ENCODE results near the gene PON2. TPM values are rescaled to one million over a fixed set of nuclear protein-coding genes. Genes with fewer than 3 reads are reported as not detected.

Gene PON2
- total RNA-seq, 1 experiment from 2014 or later = 141 TPM

DNA sequence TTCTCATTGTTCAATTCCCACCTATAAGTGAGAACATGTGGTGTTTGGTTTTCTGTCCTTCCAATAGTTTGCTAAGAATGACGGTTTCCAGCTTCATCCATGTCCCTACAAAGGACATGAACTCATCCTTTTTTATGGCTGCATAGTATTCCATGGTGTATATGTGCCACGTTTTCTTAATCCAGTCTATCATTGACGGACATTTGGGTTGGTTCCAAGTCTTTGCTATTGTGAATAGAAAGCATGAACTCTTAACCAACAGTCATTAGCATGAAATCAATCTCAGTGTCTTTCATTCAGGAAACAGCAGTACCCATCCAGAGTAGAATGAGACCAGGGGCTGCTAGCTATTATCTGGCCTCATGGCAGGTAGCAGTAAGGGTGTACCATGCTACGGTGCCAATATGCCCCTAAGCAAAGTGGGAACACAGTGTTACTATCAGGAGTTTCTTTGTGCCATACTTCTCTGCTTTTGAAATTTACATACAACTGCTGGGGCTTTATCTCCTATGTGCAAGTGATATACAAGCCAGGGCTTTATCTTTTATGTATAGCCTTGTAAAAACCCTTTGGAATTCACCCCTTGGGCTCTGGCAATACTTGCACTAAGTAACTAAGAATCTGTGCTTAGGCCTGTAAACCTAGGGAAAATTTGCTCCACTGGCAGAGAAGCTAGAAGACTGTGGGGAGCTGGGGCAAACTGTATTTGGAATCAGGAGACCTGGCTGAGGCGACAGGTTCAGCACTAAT lies 5.4 kb downstream of the PON2 start:
- Histone ChIP-seq H3K9me3 (no peaks in the 10 kb centered on the region), H3K4me1 (peaks cover 15% of the 10 kb centered on the region), H3K4me3 (ENCODE audit: low read depth, low read length) (no peak overlapping the region), H3K27me3 (replicated peaks; ENCODE audit: control insufficient read depth, insufficient read depth, low read length) (no peaks in the 10 kb centered on the region), H3K36me3 (ENCODE audit: control insufficient read depth, insufficient read depth, low read length) (peaks cover 3% of the 10 kb centered on the region)
- POLR2A ChIA-PET = no interaction called here
- Mint-ChIP-seq H3K36me3 (ENCODE audit: insufficient read depth, unreplicated experiment) (peaks cover 37% of the 10 kb centered on the region), H3K4me3 (ENCODE audit: unreplicated experiment) (no peak overlapping the region), H3K9me3 (ENCODE audit: unreplicated experiment) (peaks cover 1% of the 10 kb centered on the region), H3K27ac (ENCODE audit: unreplicated experiment) (no peak overlapping the region), H3K4me1 (ENCODE audit: low read depth, unreplicated experiment) (peaks cover 14% of the 10 kb centered on the region), H3K27me3 (ENCODE audit: insufficient read depth, unreplicated experiment) (no peaks in the 10 kb centered on the region)
- CTCF ChIA-PET = no interaction called here
- intact Hi-C loops (cut with micrococcal nuclease; ENCODE audit: unreplicated experiment) = no loop called here
- no TSS peak for BruUV-seq (replicated peaks)
- DNase-seq = no peak
- TF ChIP-seq, protein P1, sequence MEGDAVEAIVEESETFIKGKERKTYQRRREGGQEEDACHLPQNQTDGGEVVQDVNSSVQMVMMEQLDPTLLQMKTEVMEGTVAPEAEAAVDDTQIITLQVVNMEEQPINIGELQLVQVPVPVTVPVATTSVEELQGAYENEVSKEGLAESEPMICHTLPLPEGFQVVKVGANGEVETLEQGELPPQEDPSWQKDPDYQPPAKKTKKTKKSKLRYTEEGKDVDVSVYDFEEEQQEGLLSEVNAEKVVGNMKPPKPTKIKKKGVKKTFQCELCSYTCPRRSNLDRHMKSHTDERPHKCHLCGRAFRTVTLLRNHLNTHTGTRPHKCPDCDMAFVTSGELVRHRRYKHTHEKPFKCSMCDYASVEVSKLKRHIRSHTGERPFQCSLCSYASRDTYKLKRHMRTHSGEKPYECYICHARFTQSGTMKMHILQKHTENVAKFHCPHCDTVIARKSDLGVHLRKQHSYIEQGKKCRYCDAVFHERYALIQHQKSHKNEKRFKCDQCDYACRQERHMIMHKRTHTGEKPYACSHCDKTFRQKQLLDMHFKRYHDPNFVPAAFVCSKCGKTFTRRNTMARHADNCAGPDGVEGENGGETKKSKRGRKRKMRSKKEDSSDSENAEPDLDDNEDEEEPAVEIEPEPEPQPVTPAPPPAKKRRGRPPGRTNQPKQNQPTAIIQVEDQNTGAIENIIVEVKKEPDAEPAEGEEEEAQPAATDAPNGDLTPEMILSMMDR (IDR thresholded peaks at IDR 0.05; ENCODE audit: insufficient read depth in 1 of 2, low read depth in 1 of 2, low read length in 1 of 2, severe bottlenecking in 1 of 2, unreplicated experiment in 1 of 2) = no peak

DNA sequence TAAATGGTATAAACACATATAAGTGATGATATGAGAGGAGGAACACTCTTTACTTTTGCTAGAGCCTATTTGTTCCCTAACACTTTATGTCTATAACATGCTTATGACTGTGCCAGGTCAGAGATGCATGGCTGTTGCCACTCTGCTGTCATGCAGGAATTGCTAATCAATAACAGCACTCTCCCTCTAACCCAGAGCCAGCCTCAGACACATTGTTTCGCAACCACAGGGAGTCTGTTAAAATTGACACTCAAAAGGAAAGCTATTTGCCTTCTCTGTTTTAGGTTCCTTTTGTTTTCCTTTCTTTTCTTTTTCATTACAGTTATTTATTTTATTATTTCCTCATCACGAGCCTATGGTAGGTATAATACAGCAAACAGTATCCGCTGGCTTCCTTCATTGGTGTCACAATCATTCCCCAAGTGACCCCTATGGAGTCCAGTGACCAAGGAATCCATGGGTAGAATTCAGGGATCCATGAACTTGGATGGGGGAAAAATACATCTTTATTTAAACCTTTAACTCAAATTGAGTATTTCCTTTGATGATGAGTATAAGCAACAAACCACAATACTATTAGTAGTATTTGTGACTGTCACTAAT lies 6.8 kb downstream of the PON2 start:
- Mint-ChIP-seq H3K9me3 (ENCODE audit: unreplicated experiment) (peaks cover 13% of the 10 kb centered on the region), H3K27ac (ENCODE audit: unreplicated experiment) (no peak overlapping the region), H3K4me3 (ENCODE audit: unreplicated experiment) (no peak overlapping the region), H3K4me1 (ENCODE audit: low read depth, unreplicated experiment) (peaks cover 6% of the 10 kb centered on the region), H3K27me3 (ENCODE audit: insufficient read depth, unreplicated experiment) (no peaks in the 10 kb centered on the region), H3K36me3 (ENCODE audit: insufficient read depth, unreplicated experiment) (peaks cover 44% of the 10 kb centered on the region)
- Histone ChIP-seq H3K4me1 (peaks cover 8% of the 10 kb centered on the region), H3K4me3 (ENCODE audit: low read depth, low read length) (no peak overlapping the region), H3K36me3 (ENCODE audit: control insufficient read depth, insufficient read depth, low read length) (peaks cover 3% of the 10 kb centered on the region), H3K9me3 (no peaks in the 10 kb centered on the region), H3K27me3 (replicated peaks; ENCODE audit: control insufficient read depth, insufficient read depth, low read length) (no peaks in the 10 kb centered on the region)
- intact Hi-C loops (cut with micrococcal nuclease; ENCODE audit: unreplicated experiment) = no loop called here
- POLR2A ChIA-PET = no interaction called here
- BruUV-seq (replicated peaks) = no TSS peak
- no peak for DNase-seq
- CTCF ChIA-PET = interaction anchor here (1.2 kb wide), 1 partner anchor 32 kb away, joined by 3 read pairs; the partner anchor contains the start of gene PON3
- TF ChIP-seq, protein P1 (IDR thresholded peaks at IDR 0.05; ENCODE audit: insufficient read depth in 1 of 2, low read depth in 1 of 2, low read length in 1 of 2, severe bottlenecking in 1 of 2, unreplicated experiment in 1 of 2) = no peak

DNA sequence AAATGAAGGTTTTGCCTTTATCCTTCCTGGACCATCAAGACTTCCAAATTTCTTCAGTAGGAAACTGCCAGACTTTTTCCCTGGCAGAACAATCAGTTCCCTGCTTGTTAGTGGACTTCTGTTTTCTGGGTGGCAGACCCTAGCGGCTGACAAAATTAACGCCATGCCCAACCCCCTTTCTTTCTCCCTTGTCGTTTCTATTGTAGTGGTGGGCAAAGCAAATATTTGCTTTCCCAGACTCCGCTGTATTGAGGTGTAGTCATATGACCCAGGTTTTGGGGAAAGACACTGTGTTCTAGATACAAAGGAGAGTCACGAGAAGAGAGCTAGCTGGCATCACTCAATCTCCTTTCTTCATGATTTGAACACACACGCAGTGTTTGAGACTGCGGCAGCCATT lies 7.7 kb downstream of the PON2 start:
- CTCF ChIA-PET = interaction anchor here (1.2 kb wide), 1 partner anchor 31 kb away, joined by 3 read pairs; the partner anchor contains the start of gene PON3
- no TSS peak for BruUV-seq (replicated peaks)

More for the DNA sequence above, 7.7 kb downstream of the PON2 start:
- H3K4me1 Mint-ChIP-seq (ENCODE audit: low read depth, unreplicated experiment) = peaks cover 3% of the 10 kb centered on the region
- TF ChIP-seq, protein P1 (IDR thresholded peaks at IDR 0.05; ENCODE audit: insufficient read depth in 1 of 2, low read depth in 1 of 2, low read length in 1 of 2, severe bottlenecking in 1 of 2, unreplicated experiment in 1 of 2) = no peak
- no peaks in the 10 kb centered on the region for H3K9me3 ChIP-seq
- intact Hi-C loops (cut with micrococcal nuclease; ENCODE audit: unreplicated experiment) = no loop called here
- peaks cover 13% of the 10 kb centered on the region for H3K9me3 Mint-ChIP-seq (ENCODE audit: unreplicated experiment)
- POLR2A ChIA-PET = no interaction called here
- no peak overlapping the region for H3K4me3 ChIP-seq (ENCODE audit: low read depth, low read length)
- peaks cover 42% of the 10 kb centered on the region for H3K36me3 Mint-ChIP-seq (ENCODE audit: insufficient read depth, unreplicated experiment)
- no peak for DNase-seq
- peaks cover 16% of the 10 kb centered on the region for H3K4me1 ChIP-seq
- no peak overlapping the region for H3K27ac Mint-ChIP-seq (ENCODE audit: unreplicated experiment)
- peaks cover 3% of the 10 kb centered on the region for H3K36me3 ChIP-seq (ENCODE audit: control insufficient read depth, insufficient read depth, low read length)
- H3K27me3 ChIP-seq (replicated peaks; ENCODE audit: control insufficient read depth, insufficient read depth, low read length) = no peaks in the 10 kb centered on the region
- H3K27me3 Mint-ChIP-seq (ENCODE audit: insufficient read depth, unreplicated experiment) = no peaks in the 10 kb centered on the region
- H3K4me3 Mint-ChIP-seq (ENCODE audit: unreplicated experiment) = no peak overlapping the region
